Parathyroid adenoma (tissue), 2 donors: ENCODE results near the gene MSX1.

Source experiments
- H2AFZ ChIP-seq: fragments of 300-600 bp; sonication (generic); one replicate; pipeline ENCODE4 v1.7.0; 2017; ENCODE audit warnings: antibody characterized with exemption, mild to moderate bottlenecking
- H3K27ac ChIP-seq: fragments of 300-600 bp; sonication (generic); one replicate; pipeline ENCODE4 v1.7.0; 2017
- H3K27me3 ChIP-seq: fragments of 300-600 bp; sonication (generic); one replicate; pipeline ENCODE4 v1.7.0; 2017; ENCODE audit warnings: low read length; ENCODE audit not compliant: control insufficient read depth, insufficient read depth
- H3K36me3 ChIP-seq: fragments of 300-600 bp; sonication (generic); one replicate; pipeline ENCODE4 v1.7.0; 2017; ENCODE audit warnings: low read length; ENCODE audit not compliant: control insufficient read depth, insufficient read depth
- H3K4me1 ChIP-seq: fragments of 300-600 bp; sonication (generic); one replicate; pipeline ENCODE4 v1.7.0; 2017; ENCODE audit warnings: control low read depth
- H3K4me2 ChIP-seq: fragments of 300-600 bp; sonication (generic); one replicate; pipeline ENCODE4 v1.7.0; 2017; ENCODE audit warnings: low read length
- H3K4me3 ChIP-seq: fragments of 300-600 bp; sonication (generic); one replicate; pipeline ENCODE4 v1.7.0; 2017; ENCODE audit warnings: low read depth, low read length
- H3K79me2 ChIP-seq: fragments of 300-600 bp; sonication (generic); one replicate; pipeline ENCODE4 v1.7.0; 2017; ENCODE audit warnings: control low read depth
- H3K9ac ChIP-seq: fragments of 300-600 bp; sonication (generic); one replicate; pipeline ENCODE4 v1.7.0; 2017; ENCODE audit warnings: mild to moderate bottlenecking
- H3K9me3 ChIP-seq: fragments of 300-600 bp; sonication (generic); one replicate; pipeline ENCODE4 v1.7.0; 2017; ENCODE audit warnings: low read length; ENCODE audit not compliant: control insufficient read depth
- TF ChIP-seq, protein P1 (sequence below): fragments of 300-600 bp; sonication (generic); IDR thresholded peaks from one replicate; pipeline ENCODE4 v1.7.0; 2017; ENCODE audit warnings: antibody characterized with exemption, mild to moderate bottlenecking
- donor health status: primary hyperparathyroidism.

MSX1 gene

GRCh38 chr4:4859799-4860599, 534 bp downstream of the MSX1 start:
- peak overlapping the region; percentile 55 for H3K4me3 ChIP-seq
- no peak overlapping the region for H3K9ac ChIP-seq
- peak overlapping the region; percentile 70 for H2AFZ ChIP-seq
- TF ChIP-seq, protein P1, sequence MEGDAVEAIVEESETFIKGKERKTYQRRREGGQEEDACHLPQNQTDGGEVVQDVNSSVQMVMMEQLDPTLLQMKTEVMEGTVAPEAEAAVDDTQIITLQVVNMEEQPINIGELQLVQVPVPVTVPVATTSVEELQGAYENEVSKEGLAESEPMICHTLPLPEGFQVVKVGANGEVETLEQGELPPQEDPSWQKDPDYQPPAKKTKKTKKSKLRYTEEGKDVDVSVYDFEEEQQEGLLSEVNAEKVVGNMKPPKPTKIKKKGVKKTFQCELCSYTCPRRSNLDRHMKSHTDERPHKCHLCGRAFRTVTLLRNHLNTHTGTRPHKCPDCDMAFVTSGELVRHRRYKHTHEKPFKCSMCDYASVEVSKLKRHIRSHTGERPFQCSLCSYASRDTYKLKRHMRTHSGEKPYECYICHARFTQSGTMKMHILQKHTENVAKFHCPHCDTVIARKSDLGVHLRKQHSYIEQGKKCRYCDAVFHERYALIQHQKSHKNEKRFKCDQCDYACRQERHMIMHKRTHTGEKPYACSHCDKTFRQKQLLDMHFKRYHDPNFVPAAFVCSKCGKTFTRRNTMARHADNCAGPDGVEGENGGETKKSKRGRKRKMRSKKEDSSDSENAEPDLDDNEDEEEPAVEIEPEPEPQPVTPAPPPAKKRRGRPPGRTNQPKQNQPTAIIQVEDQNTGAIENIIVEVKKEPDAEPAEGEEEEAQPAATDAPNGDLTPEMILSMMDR, result no peak
- H3K9me3 ChIP-seq, result no peaks in the 10 kb centered on the region
- no peaks in the 10 kb centered on the region for H3K4me1 ChIP-seq
- H3K27ac ChIP-seq, result no peak overlapping the region
- H3K27me3 ChIP-seq, result peaks cover 30% of the 10 kb centered on the region
- H3K36me3 ChIP-seq, result no peaks in the 10 kb centered on the region
- no peaks in the 10 kb centered on the region for H3K79me2 ChIP-seq
- H3K4me2 ChIP-seq, result peak overlapping the region; percentile 88

GRCh38 chr4:4860600-4861389, 1.3 kb downstream of the MSX1 start:
- H3K36me3 ChIP-seq, result no peaks in the 10 kb centered on the region
- no peaks in the 10 kb centered on the region for H3K79me2 ChIP-seq
- H3K4me3 ChIP-seq, result peak overlapping the region; percentile 55
- H3K4me1 ChIP-seq, result no peaks in the 10 kb centered on the region
- H3K27ac ChIP-seq, result peak overlapping the region; percentile 19
- H3K9me3 ChIP-seq, result no peaks in the 10 kb centered on the region
- TF ChIP-seq, protein P1, result no peak
- peak overlapping the region; percentile 46 for H2AFZ ChIP-seq
- peak overlapping the region; percentile 88 for H3K4me2 ChIP-seq
- peaks cover 30% of the 10 kb centered on the region for H3K27me3 ChIP-seq
- no peak overlapping the region for H3K9ac ChIP-seq

DNA sequence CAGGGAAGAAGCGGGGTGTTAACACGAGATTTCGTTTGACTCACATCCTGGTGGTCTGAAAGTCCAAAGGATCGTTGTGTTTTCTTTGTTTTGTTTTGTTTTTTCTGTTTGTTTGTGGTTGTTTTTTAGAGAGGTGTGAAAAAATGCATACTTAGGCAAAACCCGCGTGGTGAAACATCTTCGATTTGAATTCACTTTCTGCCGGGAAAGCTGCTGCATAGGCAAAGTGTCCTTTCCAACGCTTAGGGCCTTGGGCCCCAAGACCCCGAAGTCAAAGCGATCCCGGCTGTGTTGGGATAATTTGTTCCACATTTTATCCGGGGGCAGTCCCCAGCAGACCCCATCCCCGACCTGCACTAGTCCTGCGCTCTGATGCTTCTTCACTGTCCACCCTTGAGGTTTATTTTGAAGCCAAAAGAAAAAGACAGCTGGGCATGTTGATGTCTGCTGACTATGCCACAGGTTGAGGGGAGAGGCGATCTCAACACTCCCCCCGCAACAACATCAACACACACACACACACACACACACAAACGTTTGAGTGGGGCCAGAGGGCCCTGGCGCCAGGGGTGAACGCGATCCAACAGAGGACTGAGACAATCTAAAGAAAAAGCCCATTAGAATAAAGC, 2.0 kb downstream of the MSX1 start:
- Histone ChIP-seq H3K9ac (no peak overlapping the region), H3K4me2 (no peak overlapping the region), H2AFZ (peak overlapping the region; percentile 38), H3K79me2 (no peaks in the 10 kb centered on the region), H3K4me1 (no peaks in the 10 kb centered on the region), H3K4me3 (peak overlapping the region; percentile 55), H3K9me3 (no peaks in the 10 kb centered on the region), H3K27ac (peak overlapping the region; percentile 4), H3K27me3 (peaks cover 23% of the 10 kb centered on the region), H3K36me3 (no peaks in the 10 kb centered on the region)
- TF ChIP-seq, protein P1, result no peak

DNA sequence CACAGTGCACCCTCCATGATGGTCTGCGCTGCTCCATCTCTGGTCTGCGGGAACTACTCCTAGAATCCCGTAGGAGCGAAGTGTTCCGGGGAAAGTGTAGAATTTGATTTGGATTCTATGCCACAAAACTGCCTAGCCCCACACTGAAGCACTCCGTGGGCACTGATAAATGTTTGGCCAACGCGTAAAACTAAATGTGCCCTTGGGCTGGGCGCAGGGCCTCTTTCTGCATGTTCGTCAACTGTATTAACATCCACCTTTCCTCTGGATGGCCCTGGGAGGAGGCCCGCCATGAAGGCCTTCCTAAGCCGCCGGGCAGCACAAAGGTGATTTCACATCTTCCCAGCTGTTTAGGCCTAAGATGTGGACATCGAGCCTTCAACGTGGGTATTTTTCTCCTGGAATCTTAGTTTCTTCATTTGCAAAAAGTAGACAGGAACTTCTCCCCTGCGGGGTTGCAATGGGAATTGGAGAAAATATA, 2.6 kb downstream of the MSX1 start:
- Histone ChIP-seq H3K9me3 (no peaks in the 10 kb centered on the region), H2AFZ (no peak overlapping the region), H3K4me3 (no peak overlapping the region), H3K27ac (no peak overlapping the region), H3K27me3 (peaks cover 24% of the 10 kb centered on the region), H3K79me2 (no peaks in the 10 kb centered on the region), H3K9ac (no peak overlapping the region), H3K4me2 (no peak overlapping the region), H3K4me1 (no peaks in the 10 kb centered on the region), H3K36me3 (no peaks in the 10 kb centered on the region)
- TF ChIP-seq, protein P1, result no peak
